HS-5 (cell line): ENCODE measurements around the gene ZMPSTE24.
A peak's percentile ranks its signal among the peaks of the same experiment; 100 is the strongest.
"Not testable (repeated sequence)": the region's sequence is repeated elsewhere in the genome, so short reads cannot be mapped to it uniquely, and the experiment has no call there.

Experiments
- DNase-seq: peaks from one replicate; pipeline ENCODE4 v3.0.0-alpha.2; 2012; ENCODE audit warnings: low read depth

Gene ZMPSTE24

DNA sequence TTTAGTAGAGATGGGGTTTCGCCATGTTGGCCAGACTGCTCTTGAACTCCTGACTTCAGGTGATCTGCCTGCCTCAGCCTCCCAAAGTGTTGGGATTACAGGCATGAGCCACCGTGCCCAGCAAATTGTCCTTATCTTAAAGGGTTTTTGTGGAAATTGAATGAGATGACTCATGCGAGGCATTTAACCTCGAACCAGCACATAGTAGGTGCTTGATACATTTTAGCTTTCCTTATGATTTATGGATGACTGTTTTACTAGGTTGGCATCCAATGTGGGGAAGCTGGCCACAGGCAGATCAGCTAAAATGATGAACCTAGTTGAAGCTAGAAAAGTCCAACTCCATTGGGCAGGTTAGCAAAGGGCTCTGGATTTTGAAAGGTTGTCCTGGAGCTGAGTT is 60.4 kb downstream of the ZMPSTE24 start:
- no peak for DNase-seq

DNA sequence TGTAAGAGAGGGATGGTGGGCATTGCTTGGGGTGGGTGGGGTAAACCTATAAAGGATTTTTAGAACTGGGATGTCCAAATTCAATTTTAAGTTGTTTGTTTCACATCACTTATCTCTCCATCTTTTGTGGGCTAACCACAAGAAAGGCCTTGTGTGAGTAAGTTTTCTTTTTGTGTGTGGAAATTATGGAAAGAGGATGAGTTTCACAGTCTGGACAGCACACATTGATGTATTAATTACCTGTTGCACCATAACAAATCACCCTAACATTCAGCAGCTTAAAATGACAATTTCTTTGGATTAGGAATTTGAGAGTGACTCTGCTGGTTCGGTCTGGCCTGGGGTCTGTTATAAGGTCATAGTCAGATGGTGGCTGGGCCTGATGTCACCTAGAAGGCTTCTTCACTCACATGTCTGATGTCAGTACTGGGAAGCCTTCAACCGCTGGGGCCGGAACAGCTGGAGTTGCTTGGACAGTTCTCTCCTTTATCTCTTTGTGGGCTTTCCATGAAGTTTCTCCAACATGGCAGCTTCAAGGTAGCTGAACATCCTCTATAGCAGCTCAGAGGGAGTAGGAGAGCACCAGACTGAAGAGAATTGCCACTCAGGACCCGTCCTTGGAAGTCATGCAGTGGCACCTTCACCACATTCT is 61.1 kb downstream of the ZMPSTE24 start:
- DNase-seq: no peak

DNA sequence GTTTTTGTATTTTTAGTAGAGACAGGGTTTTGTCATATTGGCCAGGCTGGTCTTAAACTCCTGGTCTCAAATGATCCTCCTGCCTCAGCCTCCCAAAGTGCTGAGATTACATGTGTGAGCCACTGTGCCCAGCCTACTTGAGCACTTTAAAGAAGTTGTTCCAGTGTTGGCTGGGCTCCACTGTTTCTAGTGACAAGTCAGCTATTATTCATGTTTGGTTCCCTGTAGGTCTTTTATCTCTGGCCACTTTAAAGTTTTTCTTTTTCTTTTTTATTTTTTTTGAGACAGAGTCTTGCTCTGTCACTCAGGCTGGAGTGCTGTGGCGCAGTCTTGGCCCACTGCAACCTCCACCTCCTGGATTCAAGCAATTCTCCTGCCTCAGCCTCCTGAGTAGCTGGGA is 73.4 kb downstream of the ZMPSTE24 start:
- DNase-seq: not testable (repeated sequence)

DNA sequence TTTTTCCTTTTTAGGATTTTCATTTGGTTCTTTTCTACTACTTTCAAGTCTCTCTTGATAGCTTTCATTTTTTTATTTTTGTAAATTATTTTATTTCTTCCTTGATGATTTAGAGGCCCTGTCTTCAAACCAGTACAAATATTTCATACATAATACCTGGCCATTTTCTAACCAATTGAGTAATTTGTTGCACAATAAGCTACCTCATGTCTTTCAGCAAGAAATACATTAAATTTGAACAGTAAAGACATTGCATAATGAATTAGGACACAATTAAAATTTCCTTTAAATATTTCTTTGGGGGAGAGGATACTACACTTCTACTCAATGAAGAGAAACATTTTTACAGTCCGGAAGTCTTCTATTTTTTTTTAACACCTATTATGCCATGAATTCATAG is 74.7 kb downstream of the ZMPSTE24 start:
- no peak for DNase-seq

DNA sequence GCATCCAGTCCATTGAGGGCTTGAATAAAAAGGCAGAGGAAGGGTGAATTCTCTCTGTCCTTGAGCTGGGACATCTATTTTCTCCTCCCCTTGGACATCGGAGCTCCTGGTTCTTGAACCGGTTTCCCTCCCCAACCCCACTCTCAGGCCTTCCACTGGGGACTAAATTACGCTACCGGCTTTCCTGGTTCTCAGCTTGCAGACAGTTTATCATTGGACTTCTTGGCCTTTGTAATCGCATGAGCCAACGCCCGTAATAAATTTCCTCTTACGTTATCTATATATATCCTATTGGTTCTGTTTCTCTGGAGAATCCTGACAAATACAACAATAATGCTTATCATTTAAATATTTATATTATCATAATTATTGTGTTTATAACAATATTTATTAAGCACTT is 79.4 kb downstream of the ZMPSTE24 start:
- no peak for DNase-seq

DNA sequence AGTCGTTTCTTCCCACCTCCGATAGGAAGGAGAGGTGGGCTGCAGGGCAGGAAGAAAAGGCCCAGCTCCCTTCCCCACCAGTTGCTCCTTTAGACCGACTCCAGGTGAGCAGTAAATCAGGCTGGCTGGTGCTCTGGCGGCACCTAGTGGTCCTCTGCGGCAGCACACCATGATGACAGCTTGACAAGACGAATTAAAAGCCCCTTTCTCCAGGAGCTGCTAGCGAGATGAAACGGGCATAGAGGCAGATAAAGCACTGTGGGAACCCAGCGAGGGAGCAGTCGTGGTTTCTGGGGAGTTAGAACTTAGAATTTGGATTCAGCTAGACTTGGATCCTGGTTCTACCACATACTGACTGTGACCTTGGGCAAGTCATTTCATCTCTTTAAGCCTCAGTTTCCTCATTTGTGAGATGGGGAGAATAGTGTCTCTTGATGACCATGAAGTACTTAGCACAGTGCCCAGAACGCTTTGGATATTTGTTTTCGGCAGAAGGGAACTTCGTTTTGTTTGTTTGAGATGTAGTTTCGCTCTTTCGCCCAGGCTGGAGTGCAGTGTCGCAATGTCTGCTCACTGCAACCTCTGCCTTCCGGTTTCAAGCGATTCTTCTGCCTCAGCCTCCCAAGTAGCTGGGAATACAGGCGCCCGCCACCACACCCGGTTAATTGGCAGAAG is 80.8 kb downstream of the ZMPSTE24 start:
- peak; percentile 32 for DNase-seq

DNA sequence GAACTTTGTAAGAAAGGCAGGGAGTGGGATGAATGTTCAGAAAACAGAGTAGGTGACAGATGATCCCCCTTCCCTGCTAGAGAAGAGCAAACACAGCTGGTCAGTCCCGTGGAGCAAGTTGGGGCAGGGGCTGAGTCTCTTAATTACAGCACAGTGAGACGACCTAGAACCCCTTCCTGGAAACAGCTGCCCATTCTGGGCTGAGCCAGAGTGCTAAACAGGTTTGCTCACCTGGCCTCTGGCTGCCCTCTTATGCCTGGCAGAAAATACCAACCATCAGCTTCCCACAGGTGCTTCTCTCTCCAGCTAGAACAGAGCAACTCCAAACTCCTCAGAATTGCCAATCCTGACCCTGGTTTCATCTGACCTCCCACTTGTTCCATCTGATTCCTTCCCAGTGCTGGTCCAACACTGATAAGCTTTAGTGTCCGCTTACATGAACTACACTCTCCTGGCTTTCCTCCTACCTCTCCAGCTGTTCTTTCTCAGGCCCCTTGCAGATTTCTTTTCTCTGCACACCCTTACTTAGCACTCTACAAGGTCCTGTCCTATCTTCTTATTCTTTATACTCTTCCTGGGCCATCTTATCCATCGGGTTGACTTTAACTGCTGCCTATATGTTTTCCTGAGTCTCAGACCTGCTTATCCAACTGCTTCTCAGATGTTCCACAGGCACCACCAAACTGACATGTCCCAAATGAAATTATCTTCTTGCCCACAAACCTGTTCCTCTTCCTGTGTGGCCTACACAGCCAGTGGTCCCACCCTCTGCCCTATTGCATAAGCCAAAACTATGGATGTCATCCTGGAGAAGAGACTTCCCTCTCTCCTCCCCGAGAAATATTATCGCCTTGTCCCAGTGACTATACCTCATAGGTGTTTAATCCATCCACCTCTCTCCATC is 81.6 kb downstream of the ZMPSTE24 start:
- no peak for DNase-seq

DNA sequence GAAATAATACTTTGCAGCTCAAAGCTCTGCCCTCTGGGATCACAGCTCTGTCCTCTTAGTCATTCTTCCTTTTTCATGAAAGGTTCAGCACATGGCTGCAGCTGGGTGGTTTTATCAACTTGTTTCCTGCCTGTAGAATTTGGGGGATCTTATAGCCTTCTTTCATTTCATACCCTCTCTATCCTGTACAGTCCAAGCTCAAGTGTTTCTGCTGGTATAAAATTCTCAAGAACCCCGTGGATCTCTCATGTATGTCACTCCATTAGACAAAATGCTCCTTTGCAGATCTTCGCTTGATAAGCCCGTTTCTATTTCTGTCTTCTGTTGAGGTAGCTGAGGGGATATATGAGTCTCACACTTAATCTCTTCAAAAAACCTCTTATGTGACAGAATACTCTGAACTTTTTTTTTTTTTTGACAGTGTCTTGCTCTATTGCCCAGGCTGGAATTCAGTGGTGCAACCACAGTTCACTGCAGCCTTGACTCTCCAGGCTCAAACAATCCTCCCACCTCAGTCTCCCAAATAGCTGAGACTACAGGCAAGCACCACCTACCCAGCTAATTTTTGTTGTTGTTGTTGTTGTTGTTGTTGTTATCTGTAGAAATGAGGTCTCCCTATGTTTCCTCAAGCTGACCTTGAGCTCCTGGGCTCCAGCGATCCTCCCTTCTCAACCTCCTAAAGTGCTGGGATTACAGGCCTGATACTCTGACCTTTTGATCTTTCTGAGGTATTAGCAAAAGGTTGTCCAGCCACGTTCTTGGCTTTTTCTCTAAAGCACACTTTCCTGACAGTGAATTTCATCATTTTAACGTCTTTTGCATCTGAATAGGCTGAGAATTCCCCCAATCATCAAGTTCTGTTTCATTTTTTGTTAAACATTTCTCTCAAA is 83.7 kb downstream of the ZMPSTE24 start:
- no peak for DNase-seq

DNA sequence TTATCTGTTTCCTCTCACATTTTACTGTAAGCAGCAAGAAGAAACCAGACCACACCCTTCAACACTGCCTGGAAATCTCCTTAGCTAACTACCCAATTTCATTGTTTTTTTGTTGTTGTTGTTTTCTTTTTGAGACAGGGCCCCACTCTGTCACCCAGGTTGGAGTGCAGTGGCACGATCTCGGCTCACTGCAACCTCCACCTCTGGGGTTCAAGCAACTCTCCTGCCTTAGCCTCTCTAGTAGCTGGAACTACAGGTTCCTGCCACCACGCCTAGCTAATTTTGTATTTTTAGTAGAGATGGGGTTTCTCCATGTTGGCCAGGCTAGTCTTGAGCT is 84.3 kb downstream of the ZMPSTE24 start:
- DNase-seq: not testable (repeated sequence)
